NB4 (cell line): ENCODE results near the gene VEGFB.

ENCODE experiments used
- CTCF ChIP-seq: IDR thresholded peaks from one replicate; pipeline ENCODE4 v1.5.1; 2012; ENCODE audit warnings: low read depth, low read length
- MAX ChIP-seq: IDR thresholded peaks from 2 replicates; pipeline ENCODE4 v1.6.1; 2011; ENCODE audit warnings: low read depth, low read length
- MYC ChIP-seq: IDR thresholded peaks from 2 replicates; pipeline ENCODE4 v1.6.1; 2011; ENCODE audit warnings: low read depth, low read length
- POLR2A ChIP-seq: IDR thresholded peaks from 2 replicates; pipeline ENCODE4 v1.6.1; 2011; ENCODE audit warnings: mild to moderate bottlenecking; ENCODE audit not compliant: insufficient read length; ENCODE audit errors: extremely low read depth

GRCh38 chr11:64232967-64233315, 1.4 kb upstream of the VEGFB start:
- TF ChIP-seq MYC (no peak), CTCF (no peak), POLR2A (no peak), MAX (no peak)
